Lung (tissue), 12 donors: ENCODE measurements around the gene GPC6. TPM values are rescaled to one million over a fixed set of nuclear protein-coding genes. Genes with fewer than 3 reads are reported as not detected.

Experiments
- ATAC-seq: fragments of 200-7000 bp; cut with Tn5 transposase; one replicate; pipeline ENCODE4 v1.9.1; 2020; ENCODE audit warnings: moderate number of reproducible peaks; ENCODE audit not compliant: insufficient read depth, low FRiP score
- DNase-seq, 3 donors: peaks; one replicate each; pipeline ENCODE4 v3.0.0-alpha.2; 2013 to 2017
- H3K27ac ChIP-seq, 2 donors: one replicate each; pipeline ENCODE4 v1.5.1; 2013; ENCODE audit warnings: mild to moderate bottlenecking in 2 of 2, moderate library complexity in 2 of 2, control low read depth in 1 of 2, inconsistent platforms in 1 of 2, low read depth in 1 of 2, low read length in 1 of 2
- H3K27me3 ChIP-seq, 3 donors: one replicate each; pipeline ENCODE4 v1.5.1; 2013; ENCODE audit warnings: low read length in 2 of 3; ENCODE audit not compliant: control insufficient read depth in 3 of 3, insufficient read depth in 3 of 3
- H3K36me3 ChIP-seq, 4 donors: one replicate each; pipeline ENCODE4 v1.5.1; 2013; ENCODE audit warnings: low read length in 4 of 4, mild to moderate bottlenecking in 1 of 4, moderate library complexity in 1 of 4; ENCODE audit not compliant: control insufficient read depth in 4 of 4, insufficient read depth in 4 of 4
- H3K4me1 ChIP-seq, 5 donors: one replicate each; pipeline ENCODE4 v1.5.1; 2013; ENCODE audit warnings: low read length in 5 of 5, mild to moderate bottlenecking in 2 of 5, moderate library complexity in 1 of 5; ENCODE audit not compliant: control insufficient read depth in 5 of 5, insufficient read depth in 5 of 5
- H3K4me3 ChIP-seq: one replicate; pipeline ENCODE4 v1.5.1; 2013; ENCODE audit warnings: mild to moderate bottlenecking, control low read depth, moderate library complexity
- H3K9ac ChIP-seq, 2 donors: one replicate each; pipeline ENCODE4 v1.5.1; 2013; ENCODE audit warnings: low read length in 2 of 2, control low read depth in 1 of 2; ENCODE audit not compliant: insufficient read depth in 1 of 2
- H3K9me3 ChIP-seq, 4 donors: one replicate each; pipeline ENCODE4 v1.5.1; 2013; ENCODE audit warnings: low read length in 3 of 4, mild to moderate bottlenecking in 1 of 4, moderate library complexity in 1 of 4; ENCODE audit not compliant: control insufficient read depth in 4 of 4, insufficient read depth in 3 of 4
- CTCF ChIP-seq: IDR thresholded peaks from 2 replicates; pipeline ENCODE4 v1.5.1; 2012; ENCODE audit warnings: mild to moderate bottlenecking; ENCODE audit errors: control extremely low read depth, extremely low read depth
- WGBS, 2 donors: extraction: QIAGEN DNeasy Blood & Tissue Kit; methylation state at CpG; one replicate each; pipeline ENCODE4 v1.1.7; 2013; 5-methylcytosine and 5-hydroxymethylcytosine counted together
- polyA plus RNA-seq, 2 donors: library from polyadenylated mRNA; stranded (reverse); fragments of 200-250 nt; gene quantifications; one replicate each; pipeline ENCODE4 v1.2.1, GENCODE V29; 2013
- total RNA-seq, 2 donors: library from RNA; depleted of rRNA in 1 of 2; stranded (reverse); fragments of >200 nt in 1 of 2; gene quantifications; one replicate each; pipeline ENCODE4 v1.2.1, GENCODE V29; 2014 to 2021
- donor health status: control.
- donor health status: control.
- donor health status: Bipolar disorder and iron deficiency.
- donor health status: healthy.
- donor health status: DM: yes; HTN: yes; CAD: no.

GPC6 gene
- total and polyA plus RNA-seq, 4 donors = 0.45 to 31.4 (median 4.8) TPM

DNA sequence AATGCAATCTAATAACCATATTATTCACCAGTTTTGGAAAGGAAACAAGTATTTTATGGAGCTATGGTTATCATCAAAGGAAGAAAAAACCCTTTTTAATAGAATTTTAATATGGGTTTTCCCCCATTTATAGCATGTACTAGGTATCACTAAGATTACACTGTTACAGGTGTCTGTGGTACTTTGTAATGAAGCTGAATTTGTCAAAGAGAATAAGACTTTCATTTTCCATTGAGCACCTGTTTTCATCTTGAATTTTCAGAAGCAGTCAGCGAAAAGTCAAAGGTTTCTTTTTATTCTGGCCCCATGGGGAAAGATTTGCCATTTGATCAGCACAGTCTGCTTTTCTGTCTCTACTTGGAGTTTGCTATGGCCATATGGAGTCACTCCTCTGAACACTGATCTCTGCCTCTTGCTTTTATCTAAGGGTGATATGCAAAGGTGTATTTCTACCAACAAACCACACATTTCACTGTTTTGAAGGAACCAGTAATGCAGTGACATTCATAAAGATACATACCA, 662.9 kb downstream of the GPC6 start:
- TF ChIP-seq CTCF = no peak
- H3K27ac ChIP-seq = no peak overlapping the region
- no peak overlapping the region for H3K9ac ChIP-seq
- 74 to 91% methylated on average over 1 of the region's 1 CpG for WGBS, 2 donors
- no peaks in the 10 kb centered on the region for H3K4me1 ChIP-seq
- H3K36me3 ChIP-seq = no peaks in the 10 kb centered on the region
- H3K4me3 ChIP-seq = no peak overlapping the region
- no peaks in the 10 kb centered on the region for H3K9me3 ChIP-seq
- ATAC-seq (no peak), DNase-seq (no peak)
- no peaks in the 10 kb centered on the region for H3K27me3 ChIP-seq

GRCh38 chr13:93899981-93900380, 673.4 kb downstream of the GPC6 start:
- Histone ChIP-seq H3K9ac (no peak overlapping the region), H3K4me3 (no peak overlapping the region), H3K27ac (no peak overlapping the region), H3K27me3 (no peaks in the 10 kb centered on the region), H3K9me3 (no peaks in the 10 kb centered on the region), H3K36me3 (no peaks in the 10 kb centered on the region), H3K4me1 (peaks cover 0 to 19% (median 0%) of the 10 kb centered on the region in 5 donors)
- DNase-seq (no peak), ATAC-seq (no peak)
- no peak for TF ChIP-seq CTCF
- WGBS, 2 donors = 79 to 84% methylated on average over 2 of the region's 2 CpGs

GRCh38 chr13:93900731-93901130, 674.1 kb downstream of the GPC6 start:
- Histone ChIP-seq H3K27me3 (no peaks in the 10 kb centered on the region), H3K36me3 (no peaks in the 10 kb centered on the region), H3K4me1 (peaks cover 0 to 19% (median 0%) of the 10 kb centered on the region in 5 donors), H3K9me3 (no peaks in the 10 kb centered on the region), H3K4me3 (no peak overlapping the region), H3K9ac (no peak overlapping the region), H3K27ac (no peak overlapping the region)
- TF ChIP-seq CTCF = no peak
- no peak for ATAC-seq
- 73 to 80% methylated on average over 3 of the region's 3 CpGs for WGBS, 2 donors
- DNase-seq = peak in 2 of 3 donors; percentile 85 to 87

DNA sequence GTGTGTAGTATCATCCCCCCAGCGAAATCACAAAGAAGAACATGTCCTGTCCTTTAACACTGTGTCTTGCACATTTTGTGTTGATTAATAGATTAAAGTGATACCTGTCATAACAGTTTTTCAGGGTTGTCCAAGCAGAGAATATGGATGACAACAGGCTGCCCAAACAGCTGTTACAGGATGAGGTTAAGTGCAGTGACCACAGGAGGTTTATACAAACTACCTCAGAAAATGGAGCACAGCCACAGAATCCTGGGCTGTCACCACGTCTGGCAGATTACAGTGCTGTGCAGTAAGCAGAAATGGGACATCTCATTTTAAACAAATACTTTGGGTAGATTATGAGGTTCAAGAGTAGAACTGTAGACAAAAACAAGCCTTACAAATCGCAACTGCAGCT, 677.3 kb downstream of the GPC6 start:
- ATAC-seq (no peak), DNase-seq (peak in 1 of 3 donors; percentile 32)
- no peak overlapping the region for H3K9ac ChIP-seq
- H3K27ac ChIP-seq = no peak overlapping the region
- 74 to 75% methylated on average over 3 of the region's 3 CpGs for WGBS, 2 donors
- no peaks in the 10 kb centered on the region for H3K27me3 ChIP-seq
- TF ChIP-seq CTCF = no peak
- H3K4me3 ChIP-seq = no peak overlapping the region
- H3K36me3 ChIP-seq = no peaks in the 10 kb centered on the region
- H3K9me3 ChIP-seq = no peaks in the 10 kb centered on the region
- H3K4me1 ChIP-seq = peaks cover 0 to 22% (median 0%) of the 10 kb centered on the region in 5 donors
